ENCODE measurements around the gene TNFSF13. TPM values are rescaled to one million over a fixed set of nuclear protein-coding genes. Genes with fewer than 3 reads are reported as not detected.

Gene TNFSF13
- total and polyA plus RNA-seq, 2 of the 4 experiments (the other 2 are of a cell fraction), result 1.3 TPM; not detected in 1

Small RNA genes lying within 50 kb of the gene (microRNA-seq; reads per million reads assigned to microRNA genes)
- gene CD68 (ENCODE audit: insufficient read depth, insufficient read length) (not detected), gene RF00019 (ENCODE audit: insufficient read depth, insufficient read length) (not detected), gene SNORA48 (ENCODE audit: insufficient read depth, insufficient read length) (not detected), gene SNORD10 (ENCODE audit: insufficient read depth, insufficient read length) (not detected)

Small RNA genes lying within 50 kb of the gene (small RNA-seq; reads per million reads assigned to genes)
- gene CD68 (0 reads per million in 5 experiments), gene RF00019 (0 reads per million in 5 experiments), gene SNORA48 (0 reads per million in 5 experiments), gene SNORD10 (0 reads per million in 5 experiments)

Other genes with a start within 250 kb of the TNFSF13 start
Only the 30 nearest of the 31 such genes appear.
- 8.4 and 9.2 TPM in 2 replicates for gene NEURL4, start 229.4 kb upstream of the TNFSF13 start, total RNA-seq (2012; rRNA removed)
- gene NEURL4, start 229.4 kb upstream of the TNFSF13 start, polyA plus RNA-seq (2012; rRNA removed), result 23.3 and 26.3 TPM in 2 replicates
- under 0.01 and 0.83 TPM in 2 replicates for gene ACAP1, start 222.2 kb upstream of the TNFSF13 start, total RNA-seq (2012; rRNA removed)
- 2.1 and 2.3 TPM in 2 replicates for gene ACAP1, start 222.2 kb upstream of the TNFSF13 start, polyA plus RNA-seq (2012; rRNA removed)
- 10.6 and 10.8 TPM in 2 replicates for gene KCTD11, start 206.6 kb upstream of the TNFSF13 start, total RNA-seq (2012; rRNA removed)
- gene KCTD11, start 206.6 kb upstream of the TNFSF13 start, polyA plus RNA-seq (2012; rRNA removed), result 14.4 and 16.4 TPM in 2 replicates
- not detected in 2 replicates for gene TMEM95, start 203.6 kb upstream of the TNFSF13 start, total RNA-seq (2012; rRNA removed)
- not detected in 2 replicates for gene TMEM95, start 203.6 kb upstream of the TNFSF13 start, polyA plus RNA-seq (2012; rRNA removed)
- gene TNK1, start 177.7 kb upstream of the TNFSF13 start, total RNA-seq (2012; rRNA removed), result under 0.01 and 0.54 TPM in 2 replicates
- 0.44 and 0.55 TPM in 2 replicates for gene TNK1, start 177.7 kb upstream of the TNFSF13 start, polyA plus RNA-seq (2012; rRNA removed)
- 6.1 and 6.4 TPM in 2 replicates for gene PLSCR3, start 164.2 kb upstream of the TNFSF13 start, total RNA-seq (2012; rRNA removed)
- 116 and 131 TPM in 2 replicates for gene PLSCR3, start 164.2 kb upstream of the TNFSF13 start, polyA plus RNA-seq (2012; rRNA removed)
- gene TMEM256, start 154.7 kb upstream of the TNFSF13 start, total RNA-seq (2012; rRNA removed), result 35.3 and 38.4 TPM in 2 replicates
- 174 and 252 TPM in 2 replicates for gene TMEM256, start 154.7 kb upstream of the TNFSF13 start, polyA plus RNA-seq (2012; rRNA removed)
- gene NLGN2, start 150.9 kb upstream of the TNFSF13 start, total RNA-seq (2012; rRNA removed), result 1.7 and 1.8 TPM in 2 replicates
- 36.7 and 38.1 TPM in 2 replicates for gene NLGN2, start 150.9 kb upstream of the TNFSF13 start, polyA plus RNA-seq (2012; rRNA removed)
- gene SPEM1, start 138.4 kb upstream of the TNFSF13 start, total RNA-seq (2012; rRNA removed), result not detected in 2 replicates
- gene SPEM1, start 138.4 kb upstream of the TNFSF13 start, polyA plus RNA-seq (2012; rRNA removed), result not detected in 2 replicates
- gene SPEM2, start 133.1 kb upstream of the TNFSF13 start, total RNA-seq (2012; rRNA removed), result not detected in 2 replicates
- gene SPEM2, start 133.1 kb upstream of the TNFSF13 start, polyA plus RNA-seq (2012; rRNA removed), result not detected in 2 replicates
- gene SPEM3, start 129.9 kb upstream of the TNFSF13 start, total RNA-seq (2012; rRNA removed), result not detected in 2 replicates
- gene SPEM3, start 129.9 kb upstream of the TNFSF13 start, polyA plus RNA-seq (2012; rRNA removed), result not detected in 2 replicates
- gene TMEM102, start 123.3 kb upstream of the TNFSF13 start, total RNA-seq (2012; rRNA removed), result 1.1 and 1.4 TPM in 2 replicates
- 2.2 and 2.3 TPM in 2 replicates for gene TMEM102, start 123.3 kb upstream of the TNFSF13 start, polyA plus RNA-seq (2012; rRNA removed)
- gene FGF11, start 119.2 kb upstream of the TNFSF13 start, total RNA-seq (2012; rRNA removed), result 0.18 and 0.28 TPM in 2 replicates
- 0.99 and 1.1 TPM in 2 replicates for gene FGF11, start 119.2 kb upstream of the TNFSF13 start, polyA plus RNA-seq (2012; rRNA removed)
- gene CHRNB1, start 113.7 kb upstream of the TNFSF13 start, total RNA-seq (2012; rRNA removed), result 4.2 and 4.3 TPM in 2 replicates
- 6.0 and 6.4 TPM in 2 replicates for gene CHRNB1, start 113.7 kb upstream of the TNFSF13 start, polyA plus RNA-seq (2012; rRNA removed)
- 6.3 and 8.3 TPM in 2 replicates for gene ZBTB4, start 79.1 kb upstream of the TNFSF13 start, total RNA-seq (2012; rRNA removed)
- 20.1 and 20.3 TPM in 2 replicates for gene ZBTB4, start 79.1 kb upstream of the TNFSF13 start, polyA plus RNA-seq (2012; rRNA removed)
- gene SLC35G6, start 77.3 kb upstream of the TNFSF13 start, total RNA-seq (2012; rRNA removed), result not detected in 2 replicates
- gene SLC35G6, start 77.3 kb upstream of the TNFSF13 start, polyA plus RNA-seq (2012; rRNA removed), result not detected in 2 replicates
- gene POLR2A, start 74.4 kb upstream of the TNFSF13 start, total RNA-seq (2012; rRNA removed), result 56.4 and 56.6 TPM in 2 replicates
- gene POLR2A, start 74.4 kb upstream of the TNFSF13 start, polyA plus RNA-seq (2012; rRNA removed), result 38.4 and 54.0 TPM in 2 replicates
- 2.7 and 3.6 TPM in 2 replicates for gene TNFSF12, start 9.7 kb upstream of the TNFSF13 start, total RNA-seq (2012; rRNA removed)
- 22.0 and 23.1 TPM in 2 replicates for gene TNFSF12, start 9.7 kb upstream of the TNFSF13 start, polyA plus RNA-seq (2012; rRNA removed)
- gene SENP3, start 3.2 kb downstream of the TNFSF13 start, total RNA-seq (2012; rRNA removed), result 72.8 and 120 TPM in 2 replicates
- gene SENP3, start 3.2 kb downstream of the TNFSF13 start, polyA plus RNA-seq (2012; rRNA removed), result 74.7 and 82.4 TPM in 2 replicates
- 16.0 and 23.3 TPM in 2 replicates for gene CD68, start 20.9 kb downstream of the TNFSF13 start, total RNA-seq (2012; rRNA removed)
- 43.1 and 55.0 TPM in 2 replicates for gene CD68, start 20.9 kb downstream of the TNFSF13 start, polyA plus RNA-seq (2012; rRNA removed)
- gene MPDU1, start 25.1 kb downstream of the TNFSF13 start, total RNA-seq (2012; rRNA removed), result 142 and 149 TPM in 2 replicates
- 135 and 152 TPM in 2 replicates for gene MPDU1, start 25.1 kb downstream of the TNFSF13 start, polyA plus RNA-seq (2012; rRNA removed)
- gene SOX15, start 31.3 kb downstream of the TNFSF13 start, total RNA-seq (2012; rRNA removed), result 0.18 and 0.28 TPM in 2 replicates
- 0.62 and 1.0 TPM in 2 replicates for gene SOX15, start 31.3 kb downstream of the TNFSF13 start, polyA plus RNA-seq (2012; rRNA removed)
- gene FXR2, start 56.1 kb downstream of the TNFSF13 start, total RNA-seq (2012; rRNA removed), result 38.6 and 39.1 TPM in 2 replicates
- 55.9 and 59.8 TPM in 2 replicates for gene FXR2, start 56.1 kb downstream of the TNFSF13 start, polyA plus RNA-seq (2012; rRNA removed)
- gene SAT2, start 69.1 kb downstream of the TNFSF13 start, total RNA-seq (2012; rRNA removed), result 20.4 and 21.4 TPM in 2 replicates
- gene SAT2, start 69.1 kb downstream of the TNFSF13 start, polyA plus RNA-seq (2012; rRNA removed), result 43.8 and 45.9 TPM in 2 replicates
- 0.36 TPM in 1 of 2 replicates, not detected in the other for gene SHBG, start 71.4 kb downstream of the TNFSF13 start, total RNA-seq (2012; rRNA removed)
- gene SHBG, start 71.4 kb downstream of the TNFSF13 start, polyA plus RNA-seq (2012; rRNA removed), result 0.38 and 0.40 TPM in 2 replicates
- not detected in 2 replicates for gene ATP1B2, start 92.2 kb downstream of the TNFSF13 start, total RNA-seq (2012; rRNA removed)
- gene ATP1B2, start 92.2 kb downstream of the TNFSF13 start, polyA plus RNA-seq (2012; rRNA removed), result 0.02 TPM in 1 of 2 replicates, not detected in the other
- 26.4 and 31.2 TPM in 2 replicates for gene TP53, start 128.7 kb downstream of the TNFSF13 start, total RNA-seq (2012; rRNA removed)
- gene TP53, start 128.7 kb downstream of the TNFSF13 start, polyA plus RNA-seq (2012; rRNA removed), result 41.6 and 48.5 TPM in 2 replicates
- gene WRAP53, start 129.7 kb downstream of the TNFSF13 start, total RNA-seq (2012; rRNA removed), result 5.0 and 6.6 TPM in 2 replicates
- gene WRAP53, start 129.7 kb downstream of the TNFSF13 start, polyA plus RNA-seq (2012; rRNA removed), result 9.4 and 9.5 TPM in 2 replicates
- gene EFNB3, start 146.5 kb downstream of the TNFSF13 start, total RNA-seq (2012; rRNA removed), result 0.54 and 0.56 TPM in 2 replicates
- gene EFNB3, start 146.5 kb downstream of the TNFSF13 start, polyA plus RNA-seq (2012; rRNA removed), result 2.0 TPM in 2 replicates
- gene DNAH2, start 159.0 kb downstream of the TNFSF13 start, total RNA-seq (2012; rRNA removed), result under 0.01 TPM in 2 replicates
- gene DNAH2, start 159.0 kb downstream of the TNFSF13 start, polyA plus RNA-seq (2012; rRNA removed), result 0.01 and 0.02 TPM in 2 replicates

Data from IMR-90 (cell line).